ENCODE data around the gene CD74.
"Not testable (repeated sequence)": the region's sequence is repeated elsewhere in the genome, so short reads cannot be mapped to it uniquely, and the experiment has no call there.

Gene CD74

DNA sequence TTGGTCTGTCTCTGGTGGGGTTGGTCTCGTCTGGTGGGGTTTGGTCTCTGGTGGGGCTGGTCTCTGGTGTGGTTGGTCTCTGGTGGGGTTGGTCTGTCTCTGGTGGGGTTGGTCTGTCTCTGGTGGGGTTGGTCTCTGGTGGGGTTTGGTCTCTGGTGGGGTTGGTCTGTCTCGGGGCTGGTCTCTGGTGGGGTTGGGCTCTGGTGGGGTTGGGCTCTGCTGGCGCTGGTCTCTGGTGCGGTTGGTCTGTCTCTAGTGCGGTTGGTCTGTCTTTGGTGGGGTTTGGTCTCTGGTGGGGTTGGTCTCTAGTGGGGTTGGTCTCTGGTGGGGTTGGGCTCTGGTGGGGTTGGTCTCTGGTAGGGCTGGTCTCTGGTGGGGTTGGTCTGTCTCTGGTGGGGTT, 16.3 kb upstream of the CD74 start:
- no peaks in the 10 kb centered on the region for H3K36me3 Mint-ChIP-seq
- no peaks in the 10 kb centered on the region for H3K9me3 Mint-ChIP-seq (ENCODE audit: low read depth)
- H3K4me3 Mint-ChIP-seq, result no peak overlapping the region
- peaks cover 1% of the 10 kb centered on the region for H3K27me3 Mint-ChIP-seq
- H3K4me1 Mint-ChIP-seq (ENCODE audit: low read depth), result no peaks in the 10 kb centered on the region
- no peak overlapping the region for H3K27ac Mint-ChIP-seq

DNA sequence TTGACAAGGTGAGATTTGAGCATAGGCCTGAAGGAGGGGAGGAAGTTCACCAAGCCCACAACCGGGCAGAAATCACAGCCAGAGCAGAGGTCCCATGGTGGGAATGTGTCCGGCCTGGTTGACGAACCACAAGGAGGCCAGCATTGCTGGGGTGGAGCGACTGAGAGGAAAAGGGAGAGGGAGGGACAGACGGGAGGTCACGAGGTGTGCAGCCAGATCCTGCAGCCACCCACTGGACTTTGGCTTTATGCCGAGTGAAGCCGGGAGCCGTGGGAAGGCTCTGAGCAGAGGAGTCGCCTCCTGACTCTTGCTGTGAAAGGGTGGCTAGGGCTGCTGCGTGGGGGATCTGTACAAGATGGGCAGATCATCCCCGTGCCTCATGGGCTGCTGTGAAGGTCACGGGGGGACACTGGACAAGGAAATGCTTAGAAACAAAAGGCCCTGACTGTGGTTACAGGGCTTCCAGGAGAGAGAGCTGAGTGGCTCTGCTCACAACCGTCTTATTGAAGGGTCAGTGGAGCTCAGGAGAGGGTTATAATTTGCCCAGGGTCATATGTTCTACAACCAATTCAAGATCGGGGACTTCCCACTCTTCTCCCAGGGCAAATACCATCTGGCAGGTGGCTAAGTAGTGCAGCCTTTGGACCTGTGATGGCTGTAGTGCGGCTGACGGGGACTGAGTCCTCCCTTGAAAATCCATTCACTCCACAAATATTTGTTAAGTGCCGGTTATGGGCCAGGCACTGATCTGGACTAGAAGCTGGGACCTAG, 15.6 kb upstream of the CD74 start:
- no peak overlapping the region for H3K27ac Mint-ChIP-seq
- no peak overlapping the region for H3K4me3 Mint-ChIP-seq
- no peaks in the 10 kb centered on the region for H3K36me3 Mint-ChIP-seq
- no peaks in the 10 kb centered on the region for H3K4me1 Mint-ChIP-seq (ENCODE audit: low read depth)
- peaks cover 1% of the 10 kb centered on the region for H3K27me3 Mint-ChIP-seq
- no peaks in the 10 kb centered on the region for H3K9me3 Mint-ChIP-seq (ENCODE audit: low read depth)

- not testable (repeated sequence) for H3K4me1 Mint-ChIP-seq (ENCODE audit: low read depth); H3K27ac Mint-ChIP-seq; H3K4me3 Mint-ChIP-seq; H3K9me3 Mint-ChIP-seq (ENCODE audit: low read depth); H3K36me3 Mint-ChIP-seq; H3K27me3 Mint-ChIP-seq
These were observed 13.5 kb upstream of the CD74 start for GRCh38 chr5:150426165-150426564.

DNA sequence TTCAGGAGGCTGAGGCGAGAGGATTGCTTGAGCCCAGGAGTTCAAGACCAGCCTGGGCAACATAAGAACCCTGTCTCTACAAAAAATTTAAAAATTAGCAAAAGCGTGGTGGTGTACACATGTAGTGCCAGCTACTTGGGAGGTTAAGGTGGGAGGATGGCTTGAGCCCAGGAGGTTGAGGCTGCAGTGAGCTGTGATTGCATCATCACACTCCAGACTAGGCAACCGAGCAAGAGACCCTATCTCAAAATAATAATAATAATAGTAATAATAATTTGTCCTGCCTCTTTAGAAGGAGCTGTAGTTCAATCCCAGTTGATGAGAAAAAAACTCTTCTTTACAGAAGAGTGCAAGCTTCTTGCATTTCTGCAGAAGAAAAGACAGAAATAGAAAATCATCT, 10.0 kb upstream of the CD74 start:
- Mint-ChIP-seq H3K4me1 (ENCODE audit: low read depth) (peaks cover 3% of the 10 kb centered on the region), H3K4me3 (no peak overlapping the region), H3K9me3 (ENCODE audit: low read depth) (no peaks in the 10 kb centered on the region), H3K27ac (no peak overlapping the region), H3K27me3 (peaks cover 1% of the 10 kb centered on the region), H3K36me3 (no peaks in the 10 kb centered on the region)

- H3K4me1 Mint-ChIP-seq (ENCODE audit: low read depth), result peaks cover 3% of the 10 kb centered on the region
- no peaks in the 10 kb centered on the region for H3K9me3 Mint-ChIP-seq (ENCODE audit: low read depth)
- peaks cover 1% of the 10 kb centered on the region for H3K27me3 Mint-ChIP-seq
- no peak overlapping the region for H3K4me3 Mint-ChIP-seq
- H3K27ac Mint-ChIP-seq, result no peak overlapping the region
- no peaks in the 10 kb centered on the region for H3K36me3 Mint-ChIP-seq
These were observed 9.4 kb upstream of the CD74 start for GRCh38 chr5:150422075-150422474.

- H3K27me3 Mint-ChIP-seq, result peaks cover 1% of the 10 kb centered on the region
- no peak overlapping the region for H3K27ac Mint-ChIP-seq
- H3K9me3 Mint-ChIP-seq (ENCODE audit: low read depth), result no peaks in the 10 kb centered on the region
- H3K4me3 Mint-ChIP-seq, result no peak overlapping the region
- H3K36me3 Mint-ChIP-seq, result no peaks in the 10 kb centered on the region
- H3K4me1 Mint-ChIP-seq (ENCODE audit: low read depth), result peaks cover 5% of the 10 kb centered on the region
These were observed 7.0 kb upstream of the CD74 start for GRCh38 chr5:150419630-150420270.

GRCh38 chr5:150413902-150414790, 1.4 kb upstream of the CD74 start:
- Mint-ChIP-seq H3K4me1 (ENCODE audit: low read depth) (peaks cover 32% of the 10 kb centered on the region), H3K27ac (peak overlapping the region; percentile 41)
- not testable (repeated sequence) for H3K27me3 Mint-ChIP-seq; H3K4me3 Mint-ChIP-seq; H3K9me3 Mint-ChIP-seq (ENCODE audit: low read depth); H3K36me3 Mint-ChIP-seq

GRCh38 chr5:150413176-150413901, 629 bp upstream of the CD74 start:
- Mint-ChIP-seq H3K9me3 (ENCODE audit: low read depth) (no peaks in the 10 kb centered on the region), H3K4me3 (peak overlapping the region; percentile 96), H3K4me1 (ENCODE audit: low read depth) (peaks cover 36% of the 10 kb centered on the region), H3K27ac (peak overlapping the region; percentile 98), H3K36me3 (no peaks in the 10 kb centered on the region), H3K27me3 (no peaks in the 10 kb centered on the region)

GRCh38 chr5:150411245-150411979, 1.3 kb downstream of the CD74 start:
- H3K27ac Mint-ChIP-seq, result peak overlapping the region; percentile 98
- peak overlapping the region; percentile 96 for H3K4me3 Mint-ChIP-seq
- no peaks in the 10 kb centered on the region for H3K36me3 Mint-ChIP-seq
- no peaks in the 10 kb centered on the region for H3K27me3 Mint-ChIP-seq
- H3K4me1 Mint-ChIP-seq (ENCODE audit: low read depth), result peaks cover 38% of the 10 kb centered on the region
- no peaks in the 10 kb centered on the region for H3K9me3 Mint-ChIP-seq (ENCODE audit: low read depth)

DNA sequence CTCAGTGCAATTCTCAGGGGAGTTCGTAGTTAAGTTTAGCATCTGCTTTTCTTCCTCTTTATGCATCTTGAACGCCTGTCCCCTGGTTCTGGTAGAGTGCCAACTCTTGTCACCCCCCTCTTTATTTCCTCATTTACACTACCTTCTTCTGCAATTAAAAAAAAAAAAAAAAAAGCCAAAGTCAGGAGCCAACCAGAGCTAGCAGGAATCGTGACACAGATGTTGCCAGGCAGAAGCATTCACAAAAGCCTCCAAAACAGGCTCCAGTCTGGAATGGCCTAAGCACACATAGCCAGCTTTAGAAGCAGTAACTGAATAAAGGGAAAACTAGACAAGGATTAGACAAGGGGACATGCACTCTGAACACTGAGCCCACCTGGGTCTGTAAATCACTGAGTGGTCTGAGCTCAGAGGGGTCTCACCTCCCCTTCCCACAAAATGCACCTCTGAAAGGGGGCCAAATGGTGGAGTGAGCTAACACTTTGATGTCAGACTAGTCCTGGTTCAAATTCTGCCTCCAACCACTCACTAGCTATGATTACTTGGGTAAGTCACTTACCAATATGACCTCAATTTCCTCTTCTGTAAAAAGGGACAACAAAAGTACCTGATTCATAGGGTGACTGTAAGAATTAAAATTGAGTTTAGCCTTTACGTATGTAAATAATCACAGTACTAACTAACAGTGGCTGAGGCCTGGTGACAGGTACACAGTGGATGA, 2.0 kb downstream of the CD74 start:
- H3K27me3 Mint-ChIP-seq, result no peaks in the 10 kb centered on the region
- peak overlapping the region; percentile 96 for H3K4me3 Mint-ChIP-seq
- H3K27ac Mint-ChIP-seq, result peak overlapping the region; percentile 98
- H3K36me3 Mint-ChIP-seq, result no peaks in the 10 kb centered on the region
- H3K9me3 Mint-ChIP-seq (ENCODE audit: low read depth), result no peaks in the 10 kb centered on the region
- H3K4me1 Mint-ChIP-seq (ENCODE audit: low read depth), result peaks cover 38% of the 10 kb centered on the region

GRCh38 chr5:150409638-150410523, 2.8 kb downstream of the CD74 start:
- peaks cover 36% of the 10 kb centered on the region for H3K4me1 Mint-ChIP-seq (ENCODE audit: low read depth)
- H3K4me3 Mint-ChIP-seq, result peak overlapping the region; percentile 96
- H3K27me3 Mint-ChIP-seq, result no peaks in the 10 kb centered on the region
- peak overlapping the region; percentile 75 for H3K27ac Mint-ChIP-seq
- H3K9me3 Mint-ChIP-seq (ENCODE audit: low read depth), result no peaks in the 10 kb centered on the region
- no peaks in the 10 kb centered on the region for H3K36me3 Mint-ChIP-seq

- Mint-ChIP-seq H3K9me3 (ENCODE audit: low read depth) (no peaks in the 10 kb centered on the region), H3K36me3 (no peaks in the 10 kb centered on the region), H3K4me1 (ENCODE audit: low read depth) (peaks cover 36% of the 10 kb centered on the region), H3K27me3 (no peaks in the 10 kb centered on the region), H3K27ac (no peak overlapping the region), H3K4me3 (no peak overlapping the region)
These were observed 4.3 kb downstream of the CD74 start for GRCh38 chr5:150408231-150408943.
